ENCODE data around the gene IGDCC3. TPM values are rescaled to one million over a fixed set of nuclear protein-coding genes. Genes with fewer than 3 reads are reported as not detected.

IGDCC3 gene
- total RNA-seq, 4 donors from 2014 or later = not detected

- intact Hi-C loops (cut with DNase I; ENCODE audit: low total_unique reads) (no loop called here), in situ Hi-C loops (cut with MboI; ENCODE audit: low sequenced_read_pairs in 4 of 4) (no loop called here)
- no peak for TF ChIP-seq POLR2A (IDR thresholded peaks at IDR 0.05)
- DNase-seq = peak in 1 of 2 donors; percentile 9
- ATAC-seq = peak in 1 of 2 donors; percentile 3
- H3K36me3 ChIP-seq = no peaks in the 10 kb centered on the region
- H3K27me3 ChIP-seq = peaks cover 0 to 2% (median 0%) of the 10 kb centered on the region in 3 donors
- H3K4me1 ChIP-seq = peaks cover 15 to 22% of the 10 kb centered on the region in 2 donors
- peak overlapping the region; percentile 64 to 76 (median 75) for H3K27ac ChIP-seq
- H3K9me3 ChIP-seq = no peaks in the 10 kb centered on the region
- H3K4me3 ChIP-seq = peak overlapping the region; percentile 26 to 54 (median 42)
Measured at GRCh38 chr15:65423150-65423975, 45.6 kb upstream of the IGDCC3 start.

- TF ChIP-seq CTCF (IDR thresholded peaks at IDR 0.05 in 4 of 5, conservative IDR thresholded peaks at IDR 0.05 in 1 of 5) (no peak), POLR2A (IDR thresholded peaks at IDR 0.05) (peak in 1 of 2 donors; percentile 14)
- Histone ChIP-seq H3K4me3 (peak overlapping the region; percentile 62 to 90 (median 78)), H3K9me3 (no peaks in the 10 kb centered on the region), H3K36me3 (no peaks in the 10 kb centered on the region), H3K27me3 (peaks cover 0 to 2% (median 0%) of the 10 kb centered on the region in 3 donors), H3K4me1 (peaks cover 30 to 32% of the 10 kb centered on the region in 2 donors), H3K27ac (peak overlapping the region; percentile 81 to 87 (median 82))
- ATAC-seq (peak; percentile 29), DNase-seq (peak; percentile 31 to 58)
- in situ Hi-C loops (cut with MboI; ENCODE audit: low sequenced_read_pairs in 4 of 4) (no loop called here), intact Hi-C loops (cut with DNase I; ENCODE audit: low total_unique reads) (no loop called here)
Measured at GRCh38 chr15:65421360-65422215, 43.8 kb upstream of the IGDCC3 start.

GRCh38 chr15:65420975-65421359 lies 43.2 kb upstream of the IGDCC3 start:
- Histone ChIP-seq H3K36me3 (no peaks in the 10 kb centered on the region), H3K9me3 (no peaks in the 10 kb centered on the region), H3K27me3 (peaks cover 0 to 2% (median 0%) of the 10 kb centered on the region in 3 donors), H3K27ac (peak overlapping the region; percentile 81 to 87 (median 82)), H3K4me3 (peak overlapping the region; percentile 62 to 90 (median 78)), H3K4me1 (peaks cover 30 to 35% of the 10 kb centered on the region in 2 donors)
- ATAC-seq (peak in 1 of 2 donors; percentile 11), DNase-seq (no peak)
- in situ Hi-C loops (cut with MboI; ENCODE audit: low sequenced_read_pairs in 4 of 4) (no loop called here), intact Hi-C loops (cut with DNase I; ENCODE audit: low total_unique reads) (no loop called here)
- no peak for TF ChIP-seq POLR2A (IDR thresholded peaks at IDR 0.05)
- no peak for TF ChIP-seq CTCF (IDR thresholded peaks at IDR 0.05 in 4 of 5, conservative IDR thresholded peaks at IDR 0.05 in 1 of 5)

- no peak for TF ChIP-seq CTCF (IDR thresholded peaks at IDR 0.05 in 4 of 5, conservative IDR thresholded peaks at IDR 0.05 in 1 of 5)
- no peak for TF ChIP-seq POLR2A (IDR thresholded peaks at IDR 0.05)
- in situ Hi-C loops (cut with MboI; ENCODE audit: low sequenced_read_pairs in 4 of 4) (no loop called here), intact Hi-C loops (cut with DNase I; ENCODE audit: low total_unique reads) (no loop called here)
- Histone ChIP-seq H3K36me3 (no peaks in the 10 kb centered on the region), H3K27me3 (peaks cover 0 to 2% (median 0%) of the 10 kb centered on the region in 3 donors), H3K27ac (peak overlapping the region in 2 of 4 donors; percentile 22 to 87), H3K4me1 (peaks cover 44 to 54% of the 10 kb centered on the region in 2 donors), H3K9me3 (no peaks in the 10 kb centered on the region), H3K4me3 (no peak overlapping the region)
- DNase-seq = no peak
- no peak for ATAC-seq
Measured at GRCh38 chr15:65418596-65418995, 40.8 kb upstream of the IGDCC3 start.

Measured in gastrocnemius medialis (tissue), 4 donors.